WTC11 (cell line): ENCODE data around the gene GORAB. TPM values are rescaled to one million over a fixed set of nuclear protein-coding genes. Genes with fewer than 3 reads are reported as not detected.
A peak's percentile ranks its signal among the peaks of the same experiment; 100 is the strongest.

Source experiments
- ATAC-seq: fragments of 200-7000 bp; cut with Tn5 transposase; 2 replicates; pipeline ENCODE4 v1.10.0; 2021; ENCODE audit warnings: mild to moderate bottlenecking, moderate library complexity
- Bru-seq: library from RNA; stranded (reverse); fragments of 400-500 nt; gene quantifications from one replicate; lab custom pipeline; 2021; lab: Mats Ljungman, UMichigan
- CTCF ChIA-PET: fragments of 300-600 bp; sonication (Branson Sonifier 250); formaldehyde crosslinking; loops from one replicate; lab custom pipeline; 2021; ENCODE audit warnings: antibody characterized with exemption; lab: Charles Lee
- POLR2A ChIA-PET: fragments of 350-600 bp; sonication (Branson Sonifier 250); formaldehyde crosslinking; loops from one replicate; lab custom pipeline; 2021; ENCODE audit warnings: antibody characterized with exemption; lab: Charles Lee
- DNase-seq: peaks from one replicate; pipeline ENCODE4 v3.0.0; 2021; ENCODE audit warnings: low spot score
- H3K27ac Mint-ChIP-seq: 2 replicates; pipeline ENCODE4 v1.8.0; 2021; ENCODE audit warnings: mixed read lengths
- H3K27me3 Mint-ChIP-seq: 2 replicates; pipeline ENCODE4 v1.8.0; 2021; ENCODE audit warnings: low read depth, mild to moderate bottlenecking, moderate library complexity, mixed read lengths
- H3K36me3 Mint-ChIP-seq: 2 replicates; pipeline ENCODE4 v1.8.0; 2021; ENCODE audit warnings: mixed read lengths
- H3K4me1 Mint-ChIP-seq: 2 replicates; pipeline ENCODE4 v1.8.0; 2022; ENCODE audit warnings: mixed read lengths
- H3K4me3 Mint-ChIP-seq: 2 replicates; pipeline ENCODE4 v1.8.0; 2021; ENCODE audit warnings: mild to moderate bottlenecking, moderate library complexity, mixed read lengths
- H3K9me3 Mint-ChIP-seq: 2 replicates; pipeline ENCODE4 v1.8.0; 2021; ENCODE audit warnings: mixed read lengths
- CREB1 ChIP-seq: sonication (generic); formaldehyde crosslinking; IDR thresholded peaks from 2 replicates; pipeline ENCODE4 v1.8.0; 2023; ENCODE audit warnings: mild to moderate bottlenecking, missing genetic modification reagents
- CREM ChIP-seq: sonication (generic); formaldehyde crosslinking; IDR thresholded peaks from 2 replicates; pipeline ENCODE4 v1.8.1; 2022; ENCODE audit warnings: mild to moderate bottlenecking, missing genetic modification reagents, moderate library complexity
- E2F4 ChIP-seq: sonication (generic); formaldehyde crosslinking; IDR thresholded peaks from 2 replicates; pipeline ENCODE4 v1.8.1; 2022; ENCODE audit warnings: low read depth, mild to moderate bottlenecking, moderate library complexity, missing genetic modification reagents, borderline replicate concordance
- E2F5 ChIP-seq: sonication (generic); formaldehyde crosslinking; IDR thresholded peaks from 2 replicates; pipeline ENCODE4 v1.8.1; 2022; ENCODE audit warnings: mild to moderate bottlenecking, moderate library complexity, missing genetic modification reagents
- ETV6 ChIP-seq: sonication (generic); formaldehyde crosslinking; IDR thresholded peaks from 2 replicates; pipeline ENCODE4 v1.8.1; 2022; ENCODE audit warnings: mild to moderate bottlenecking, missing genetic modification reagents
- FOXJ3 ChIP-seq: sonication (generic); formaldehyde crosslinking; IDR thresholded peaks from 2 replicates; pipeline ENCODE4 v1.9.0; 2021; ENCODE audit warnings: missing genetic modification reagents, mild to moderate bottlenecking, borderline replicate concordance
- HMGA2 ChIP-seq: fragments of 250-450 bp; sonication (Bioruptor Pico); IDR thresholded peaks from 2 replicates; pipeline ENCODE4 v1.4.0; 2021; ENCODE audit warnings: mild to moderate bottlenecking, moderate library complexity
- JUN ChIP-seq: sonication (generic); formaldehyde crosslinking; IDR thresholded peaks from 2 replicates; pipeline ENCODE4 v1.8.0; 2023; ENCODE audit warnings: mild to moderate bottlenecking, missing genetic modification reagents
- NFE2L1 ChIP-seq: sonication (generic); formaldehyde crosslinking; IDR thresholded peaks from 2 replicates; pipeline ENCODE4 v1.8.1; 2023; ENCODE audit warnings: missing genetic modification reagents
- NFYB ChIP-seq: sonication (generic); formaldehyde crosslinking; conservative IDR thresholded peaks from 2 replicates; pipeline ENCODE4 v1.8.0; 2022; ENCODE audit warnings: low read depth, missing genetic modification reagents
- SOX15 ChIP-seq: fragments of 250-450 bp; sonication (Bioruptor Pico); IDR thresholded peaks from 2 replicates; pipeline ENCODE4 v1.9.0; 2021; ENCODE audit warnings: mild to moderate bottlenecking
- TEAD1 ChIP-seq: sonication (generic); formaldehyde crosslinking; IDR thresholded peaks from 2 replicates; pipeline ENCODE4 v1.8.0; 2022; ENCODE audit warnings: mild to moderate bottlenecking, missing genetic modification reagents
- ZNF532 ChIP-seq: fragments of 250-450 bp; sonication (Bioruptor Pico); IDR thresholded peaks from 2 replicates; pipeline ENCODE4 v1.9.0; 2021; ENCODE audit warnings: mild to moderate bottlenecking, borderline replicate concordance
- long read RNA-seq, 3 experiments: library from RNA in 1 of 3; library from capped mRNA in 1 of 3; library from polyadenylated mRNA in 1 of 3; unstranded in 2 of 3; stranded (forward) in 1 of 3; transcript quantifications; one replicate each; pipeline ENCODE4 v2.0.0, GENCODE V29; 2021
- total RNA-seq: library from RNA; stranded (reverse); gene quantifications from 3 replicates; pipeline ENCODE4 v1.2.3, GENCODE V29; 2021
- TF ChIP-seq, protein P1 (sequence below): fragments of 250-450 bp; sonication (Bioruptor Pico); IDR thresholded peaks from 2 replicates; pipeline ENCODE4 v1.9.0; 2021; ENCODE audit warnings: mild to moderate bottlenecking
- TF ChIP-seq, protein P2 (sequence below): sonication (generic); formaldehyde crosslinking; IDR thresholded peaks from 2 replicates; pipeline ENCODE4 v1.8.0; 2022; ENCODE audit warnings: mild to moderate bottlenecking, missing genetic modification reagents
- TF ChIP-seq, protein P3 (sequence below): sonication (generic); formaldehyde crosslinking; conservative IDR thresholded peaks from 2 replicates; pipeline ENCODE4 v1.8.1; 2022; ENCODE audit warnings: mild to moderate bottlenecking, missing genetic modification reagents
- TF ChIP-seq, protein P4 (sequence below): sonication (generic); formaldehyde crosslinking; IDR thresholded peaks from 2 replicates; pipeline ENCODE4 v1.8.0; 2022; ENCODE audit warnings: missing genetic modification reagents

GORAB gene, protein sequence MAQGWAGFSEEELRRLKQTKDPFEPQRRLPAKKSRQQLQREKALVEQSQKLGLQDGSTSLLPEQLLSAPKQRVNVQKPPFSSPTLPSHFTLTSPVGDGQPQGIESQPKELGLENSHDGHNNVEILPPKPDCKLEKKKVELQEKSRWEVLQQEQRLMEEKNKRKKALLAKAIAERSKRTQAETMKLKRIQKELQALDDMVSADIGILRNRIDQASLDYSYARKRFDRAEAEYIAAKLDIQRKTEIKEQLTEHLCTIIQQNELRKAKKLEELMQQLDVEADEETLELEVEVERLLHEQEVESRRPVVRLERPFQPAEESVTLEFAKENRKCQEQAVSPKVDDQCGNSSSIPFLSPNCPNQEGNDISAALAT
- 8.8 to 9.9 TPM (median 9.1 TPM) in 3 replicates for total RNA-seq
- Bru-seq, nascent RNA: percentile 92 among the genes with signal in this experiment
- long read RNA-seq, experiment 1, transcript GORAB-202 (5 exons, 2,189 nt): major isoform, 21 of 51 reads
- long read RNA-seq, experiment 1, partial matches to known transcripts: 5 of 51 reads
- long read RNA-seq, experiment 1, other reads (novel, unspliced or antisense): 24 of 51 reads
- long read RNA-seq, experiment 2, partial matches to known transcripts: 5 of 13 reads
- long read RNA-seq, experiment 2, other reads (novel, unspliced or antisense): 6 of 13 reads
- long read RNA-seq, experiment 3, transcript GORAB-202 (5 exons, 2,189 nt): major isoform, 11 of 25 reads
- long read RNA-seq, experiment 3, partial matches to known transcripts: 11 of 25 reads
- long read RNA-seq, experiment 3, other reads (novel, unspliced or antisense): 3 of 25 reads

- Mint-ChIP-seq H3K4me3 (no peak within 1 kb of the TSS), H3K4me1 (no peaks in the 10 kb centered on the region), H3K27me3 (no peaks in the 10 kb centered on the region; the same call in 1 of the 2 replicates), H3K36me3 (0 out of 2 replicates have a peak, but pooled peaks cover 3% of the 10 kb centered on the region), H3K9me3 (no peaks in the 10 kb centered on the region), H3K27ac (no peak within 1 kb of the TSS)
- ChIA-PET CTCF (interaction anchor here (0.8 kb wide), 2 partner anchors 75 to 128 kb away, joined by 3 read pairs; no protein-coding TSS in a partner anchor), POLR2A (interaction anchor here (0.6 to 1.2 kb wide), 3 partner anchors 25 to 50 kb away, joined by 3 to 5 read pairs (median 3); no protein-coding TSS in a partner anchor)
- DNase-seq: peak; percentile 84
- peak; percentile 96 for ATAC-seq
- TF ChIP-seq, protein P1, sequence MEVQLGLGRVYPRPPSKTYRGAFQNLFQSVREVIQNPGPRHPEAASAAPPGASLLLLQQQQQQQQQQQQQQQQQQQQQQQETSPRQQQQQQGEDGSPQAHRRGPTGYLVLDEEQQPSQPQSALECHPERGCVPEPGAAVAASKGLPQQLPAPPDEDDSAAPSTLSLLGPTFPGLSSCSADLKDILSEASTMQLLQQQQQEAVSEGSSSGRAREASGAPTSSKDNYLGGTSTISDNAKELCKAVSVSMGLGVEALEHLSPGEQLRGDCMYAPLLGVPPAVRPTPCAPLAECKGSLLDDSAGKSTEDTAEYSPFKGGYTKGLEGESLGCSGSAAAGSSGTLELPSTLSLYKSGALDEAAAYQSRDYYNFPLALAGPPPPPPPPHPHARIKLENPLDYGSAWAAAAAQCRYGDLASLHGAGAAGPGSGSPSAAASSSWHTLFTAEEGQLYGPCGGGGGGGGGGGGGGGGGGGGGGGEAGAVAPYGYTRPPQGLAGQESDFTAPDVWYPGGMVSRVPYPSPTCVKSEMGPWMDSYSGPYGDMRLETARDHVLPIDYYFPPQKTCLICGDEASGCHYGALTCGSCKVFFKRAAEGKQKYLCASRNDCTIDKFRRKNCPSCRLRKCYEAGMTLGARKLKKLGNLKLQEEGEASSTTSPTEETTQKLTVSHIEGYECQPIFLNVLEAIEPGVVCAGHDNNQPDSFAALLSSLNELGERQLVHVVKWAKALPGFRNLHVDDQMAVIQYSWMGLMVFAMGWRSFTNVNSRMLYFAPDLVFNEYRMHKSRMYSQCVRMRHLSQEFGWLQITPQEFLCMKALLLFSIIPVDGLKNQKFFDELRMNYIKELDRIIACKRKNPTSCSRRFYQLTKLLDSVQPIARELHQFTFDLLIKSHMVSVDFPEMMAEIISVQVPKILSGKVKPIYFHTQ: peak; percentile 70; the same call in 1 of the 2 replicates
- TF ChIP-seq, protein P2, sequence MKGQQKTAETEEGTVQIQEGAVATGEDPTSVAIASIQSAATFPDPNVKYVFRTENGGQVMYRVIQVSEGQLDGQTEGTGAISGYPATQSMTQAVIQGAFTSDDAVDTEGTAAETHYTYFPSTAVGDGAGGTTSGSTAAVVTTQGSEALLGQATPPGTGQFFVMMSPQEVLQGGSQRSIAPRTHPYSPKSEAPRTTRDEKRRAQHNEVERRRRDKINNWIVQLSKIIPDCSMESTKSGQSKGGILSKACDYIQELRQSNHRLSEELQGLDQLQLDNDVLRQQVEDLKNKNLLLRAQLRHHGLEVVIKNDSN: 0 out of 2 replicates have a peak, but pooled peaks have one; percentile 20
- TF ChIP-seq ZNF532 (CRISPR knock-in tag) (peak; percentile 83; the same call in 1 of the 2 replicates), TEAD1 (peak; percentile 64; the same call in 1 of the 2 replicates), ETV6 (peak; percentile 75; the same call in 1 of the 2 replicates), NFE2L1 (CRISPR knock-in tag) (no peak), HMGA2 (CRISPR knock-in tag) (no peak), JUN (CRISPR knock-in tag) (no peak), NFYB (CRISPR knock-in tag) (peak; percentile 74), E2F4 (CRISPR knock-in tag) (no peak), FOXJ3 (CRISPR knock-in tag) (no peak), SOX15 (no peak), CREB1 (CRISPR knock-in tag) (0 out of 2 replicates have a peak, but pooled peaks have one; percentile 32), E2F5 (CRISPR knock-in tag) (no peak), CREM (CRISPR knock-in tag) (0 out of 2 replicates have a peak, but pooled peaks have one; percentile 31)
- TF ChIP-seq, protein P3, sequence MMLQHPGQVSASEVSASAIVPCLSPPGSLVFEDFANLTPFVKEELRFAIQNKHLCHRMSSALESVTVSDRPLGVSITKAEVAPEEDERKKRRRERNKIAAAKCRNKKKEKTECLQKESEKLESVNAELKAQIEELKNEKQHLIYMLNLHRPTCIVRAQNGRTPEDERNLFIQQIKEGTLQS (CRISPR knock-in tag): no peak
- TF ChIP-seq, protein P4, sequence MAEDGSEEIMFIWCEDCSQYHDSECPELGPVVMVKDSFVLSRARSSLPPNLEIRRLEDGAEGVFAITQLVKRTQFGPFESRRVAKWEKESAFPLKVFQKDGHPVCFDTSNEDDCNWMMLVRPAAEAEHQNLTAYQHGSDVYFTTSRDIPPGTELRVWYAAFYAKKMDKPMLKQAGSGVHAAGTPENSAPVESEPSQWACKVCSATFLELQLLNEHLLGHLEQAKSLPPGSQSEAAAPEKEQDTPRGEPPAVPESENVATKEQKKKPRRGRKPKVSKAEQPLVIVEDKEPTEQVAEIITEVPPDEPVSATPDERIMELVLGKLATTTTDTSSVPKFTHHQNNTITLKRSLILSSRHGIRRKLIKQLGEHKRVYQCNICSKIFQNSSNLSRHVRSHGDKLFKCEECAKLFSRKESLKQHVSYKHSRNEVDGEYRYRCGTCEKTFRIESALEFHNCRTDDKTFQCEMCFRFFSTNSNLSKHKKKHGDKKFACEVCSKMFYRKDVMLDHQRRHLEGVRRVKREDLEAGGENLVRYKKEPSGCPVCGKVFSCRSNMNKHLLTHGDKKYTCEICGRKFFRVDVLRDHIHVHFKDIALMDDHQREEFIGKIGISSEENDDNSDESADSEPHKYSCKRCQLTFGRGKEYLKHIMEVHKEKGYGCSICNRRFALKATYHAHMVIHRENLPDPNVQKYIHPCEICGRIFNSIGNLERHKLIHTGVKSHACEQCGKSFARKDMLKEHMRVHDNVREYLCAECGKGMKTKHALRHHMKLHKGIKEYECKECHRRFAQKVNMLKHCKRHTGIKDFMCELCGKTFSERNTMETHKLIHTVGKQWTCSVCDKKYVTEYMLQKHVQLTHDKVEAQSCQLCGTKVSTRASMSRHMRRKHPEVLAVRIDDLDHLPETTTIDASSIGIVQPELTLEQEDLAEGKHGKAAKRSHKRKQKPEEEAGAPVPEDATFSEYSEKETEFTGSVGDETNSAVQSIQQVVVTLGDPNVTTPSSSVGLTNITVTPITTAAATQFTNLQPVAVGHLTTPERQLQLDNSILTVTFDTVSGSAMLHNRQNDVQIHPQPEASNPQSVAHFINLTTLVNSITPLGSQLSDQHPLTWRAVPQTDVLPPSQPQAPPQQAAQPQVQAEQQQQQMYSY (CRISPR knock-in tag): peak; percentile 85
Observed at GRCh38 chr1:170531758-170532657, at the start of gene GORAB. GORAB (plus strand) TSS chr1:170532166; CDS start chr1:170532224, 58 bp downstream.
